Nephron progenitor cell (in vitro differentiated cells): ENCODE measurements around the gene MUC4.

ENCODE experiments used
- DNase-seq: peaks from one replicate; pipeline ENCODE4 v3.0.0; 2021
- H3K27ac Mint-ChIP-seq: 2 replicates; pipeline ENCODE4 v1.8.0; 2021; ENCODE audit warnings: mild to moderate bottlenecking, moderate library complexity, mixed read lengths
- H3K27me3 Mint-ChIP-seq: 2 replicates; pipeline ENCODE4 v1.8.0; 2021; ENCODE audit warnings: mild to moderate bottlenecking, low read depth, mixed read lengths; ENCODE audit not compliant: poor library complexity
- H3K36me3 Mint-ChIP-seq: 2 replicates; pipeline ENCODE4 v1.8.0; 2021; ENCODE audit warnings: low read depth, mixed read lengths
- H3K4me1 Mint-ChIP-seq: 2 replicates; pipeline ENCODE4 v1.8.0; 2021; ENCODE audit warnings: mixed read lengths
- H3K4me3 Mint-ChIP-seq: 2 replicates; pipeline ENCODE4 v1.8.0; 2021; ENCODE audit warnings: mild to moderate bottlenecking, moderate library complexity, mixed read lengths
- H3K9me3 Mint-ChIP-seq: 2 replicates; pipeline ENCODE4 v1.8.0; 2021; ENCODE audit warnings: mild to moderate bottlenecking, moderate library complexity, mixed read lengths
- TF ChIP-seq, protein P1 (sequence below): fragments of 200-600 bp; sonication (generic); IDR thresholded peaks from 2 replicates; pipeline ENCODE4 v1.5.0; 2021; ENCODE audit warnings: antibody characterized with exemption

MUC4 gene

DNA sequence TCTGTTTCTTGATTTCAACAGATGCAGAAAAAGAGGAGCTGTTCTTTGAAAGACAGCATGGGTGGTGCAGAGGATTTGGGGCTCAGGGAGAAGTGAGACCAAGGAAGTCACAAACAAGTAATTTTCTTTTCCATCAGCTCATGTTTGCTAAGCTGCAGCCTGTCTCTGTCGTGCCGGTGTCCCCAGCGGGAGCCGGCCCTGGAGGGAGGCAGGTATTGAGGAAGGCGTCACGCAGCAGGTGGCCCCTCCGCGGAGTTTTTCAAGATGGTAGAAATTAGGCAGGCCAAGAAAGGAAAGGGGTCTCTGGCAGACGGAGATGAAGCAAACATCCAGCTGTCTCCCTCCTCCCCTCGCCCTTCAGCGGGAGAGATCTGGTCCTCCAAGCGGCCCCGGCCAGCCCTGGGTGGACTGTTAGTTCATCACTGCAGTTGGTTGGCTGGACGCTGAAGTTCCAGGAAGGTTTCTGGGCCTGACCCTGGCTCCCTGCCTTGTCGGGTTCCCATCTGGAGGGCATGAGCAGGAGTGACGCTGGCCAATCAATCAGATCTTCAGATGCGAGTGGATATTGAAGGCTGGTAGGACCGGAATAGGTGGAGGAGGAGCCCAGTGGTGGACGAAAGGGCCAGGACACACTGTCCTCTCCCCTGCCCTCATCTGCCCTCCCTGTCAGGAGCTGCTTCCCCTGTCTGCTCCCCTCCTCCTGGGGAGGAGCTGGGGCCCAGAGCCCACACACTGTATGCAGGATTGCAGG, 27.7 kb upstream of the MUC4 start:
- peaks cover 11% of the 10 kb centered on the region for H3K27me3 Mint-ChIP-seq

DNA sequence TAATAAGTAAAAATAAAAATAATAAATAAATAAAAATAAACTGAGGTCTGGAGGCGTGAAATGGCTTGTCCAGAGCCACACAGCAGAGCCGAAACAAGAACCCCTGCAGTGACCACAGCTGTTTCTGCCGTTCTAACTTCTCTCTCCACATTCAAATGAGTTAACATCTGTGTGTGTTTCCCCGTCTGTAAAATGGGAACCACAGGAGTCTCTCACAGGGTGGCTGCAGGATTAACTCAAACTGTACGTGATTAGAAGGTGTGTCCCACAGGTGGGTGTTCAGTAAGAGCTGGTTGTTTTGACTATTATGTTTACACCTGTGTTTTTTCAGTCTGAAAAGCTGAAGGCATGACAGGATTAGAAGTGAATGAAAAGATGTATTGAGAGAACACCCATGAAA, 27.0 kb upstream of the MUC4 start:
- peaks cover 3% of the 10 kb centered on the region for H3K9me3 Mint-ChIP-seq
- H3K27ac Mint-ChIP-seq = no peak overlapping the region
- H3K27me3 Mint-ChIP-seq = peaks cover 14% of the 10 kb centered on the region
- H3K36me3 Mint-ChIP-seq = no peaks in the 10 kb centered on the region
- TF ChIP-seq, protein P1, sequence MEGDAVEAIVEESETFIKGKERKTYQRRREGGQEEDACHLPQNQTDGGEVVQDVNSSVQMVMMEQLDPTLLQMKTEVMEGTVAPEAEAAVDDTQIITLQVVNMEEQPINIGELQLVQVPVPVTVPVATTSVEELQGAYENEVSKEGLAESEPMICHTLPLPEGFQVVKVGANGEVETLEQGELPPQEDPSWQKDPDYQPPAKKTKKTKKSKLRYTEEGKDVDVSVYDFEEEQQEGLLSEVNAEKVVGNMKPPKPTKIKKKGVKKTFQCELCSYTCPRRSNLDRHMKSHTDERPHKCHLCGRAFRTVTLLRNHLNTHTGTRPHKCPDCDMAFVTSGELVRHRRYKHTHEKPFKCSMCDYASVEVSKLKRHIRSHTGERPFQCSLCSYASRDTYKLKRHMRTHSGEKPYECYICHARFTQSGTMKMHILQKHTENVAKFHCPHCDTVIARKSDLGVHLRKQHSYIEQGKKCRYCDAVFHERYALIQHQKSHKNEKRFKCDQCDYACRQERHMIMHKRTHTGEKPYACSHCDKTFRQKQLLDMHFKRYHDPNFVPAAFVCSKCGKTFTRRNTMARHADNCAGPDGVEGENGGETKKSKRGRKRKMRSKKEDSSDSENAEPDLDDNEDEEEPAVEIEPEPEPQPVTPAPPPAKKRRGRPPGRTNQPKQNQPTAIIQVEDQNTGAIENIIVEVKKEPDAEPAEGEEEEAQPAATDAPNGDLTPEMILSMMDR = no peak
- DNase-seq = no peak
- H3K4me3 Mint-ChIP-seq = no peak overlapping the region
- peaks cover 29% of the 10 kb centered on the region for H3K4me1 Mint-ChIP-seq

More for the DNA sequence above, 27.7 kb upstream of the MUC4 start:
- Mint-ChIP-seq H3K4me3 (no peak overlapping the region), H3K27ac (peak overlapping the region; percentile 33), H3K4me1 (peaks cover 29% of the 10 kb centered on the region), H3K36me3 (no peaks in the 10 kb centered on the region), H3K9me3 (peaks cover 3% of the 10 kb centered on the region)
- TF ChIP-seq, protein P1 = no peak
- no peak for DNase-seq

DNA sequence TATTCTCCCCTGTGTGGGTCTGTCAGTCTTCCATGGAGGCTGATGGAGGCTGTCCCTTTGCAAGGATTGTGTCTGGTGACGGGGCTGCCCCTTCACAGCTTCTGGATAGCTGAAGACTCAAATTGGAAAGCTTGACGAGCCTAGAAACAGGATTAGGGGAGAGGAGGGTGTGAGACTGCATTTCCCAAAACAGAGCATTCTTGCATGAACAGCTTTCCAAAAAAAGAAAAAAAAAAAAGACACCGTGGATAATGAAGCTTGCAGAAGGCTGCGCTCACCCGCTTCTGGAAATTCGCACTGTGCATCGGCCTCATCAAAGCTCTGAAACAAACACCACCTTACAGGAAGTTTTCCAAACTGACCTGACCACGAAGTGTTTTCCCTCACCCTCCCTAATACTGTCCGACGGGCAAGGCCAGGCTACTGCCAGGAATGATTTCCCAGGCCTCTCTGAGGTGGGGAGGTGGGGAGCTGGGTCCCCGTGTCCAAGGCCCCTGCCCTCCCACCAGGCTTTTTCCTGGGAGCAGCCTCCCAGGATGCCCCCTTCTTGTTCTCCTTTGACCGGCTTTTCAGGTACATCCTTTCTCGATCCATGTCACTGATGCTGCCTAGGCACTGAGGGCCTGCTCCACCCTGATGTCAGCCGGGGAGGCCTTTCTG, 24.9 kb upstream of the MUC4 start:
- DNase-seq = no peak
- Mint-ChIP-seq H3K27me3 (peaks cover 14% of the 10 kb centered on the region), H3K9me3 (peaks cover 3% of the 10 kb centered on the region), H3K36me3 (no peaks in the 10 kb centered on the region), H3K4me1 (peaks cover 29% of the 10 kb centered on the region), H3K4me3 (no peak overlapping the region), H3K27ac (peak overlapping the region; percentile 41)
- TF ChIP-seq, protein P1 = no peak

DNA sequence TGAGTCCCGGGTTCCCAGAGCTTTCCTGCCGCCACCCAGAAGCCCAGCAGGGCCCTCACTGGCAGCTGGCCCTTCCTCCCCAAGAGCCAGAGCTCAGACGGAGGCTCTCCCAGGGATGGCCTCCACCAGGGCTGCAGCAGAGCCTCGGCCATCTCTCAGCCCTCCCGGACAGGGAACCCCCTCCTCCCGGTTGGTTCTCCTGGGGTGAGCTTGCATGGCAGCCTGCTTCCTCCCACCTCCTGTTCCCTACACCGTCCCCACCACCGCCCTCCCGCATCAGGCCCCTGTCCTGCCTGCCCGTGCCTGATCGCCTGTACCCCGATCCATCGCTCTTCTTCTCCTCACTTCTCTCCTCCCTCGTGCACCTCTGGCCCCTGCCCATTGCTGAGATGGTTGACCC, 24.1 kb upstream of the MUC4 start:
- TF ChIP-seq, protein P1 = no peak
- Mint-ChIP-seq H3K9me3 (peaks cover 3% of the 10 kb centered on the region), H3K27ac (no peak overlapping the region), H3K36me3 (no peaks in the 10 kb centered on the region), H3K27me3 (peaks cover 14% of the 10 kb centered on the region), H3K4me3 (no peak overlapping the region), H3K4me1 (peaks cover 29% of the 10 kb centered on the region)
- no peak for DNase-seq

DNA sequence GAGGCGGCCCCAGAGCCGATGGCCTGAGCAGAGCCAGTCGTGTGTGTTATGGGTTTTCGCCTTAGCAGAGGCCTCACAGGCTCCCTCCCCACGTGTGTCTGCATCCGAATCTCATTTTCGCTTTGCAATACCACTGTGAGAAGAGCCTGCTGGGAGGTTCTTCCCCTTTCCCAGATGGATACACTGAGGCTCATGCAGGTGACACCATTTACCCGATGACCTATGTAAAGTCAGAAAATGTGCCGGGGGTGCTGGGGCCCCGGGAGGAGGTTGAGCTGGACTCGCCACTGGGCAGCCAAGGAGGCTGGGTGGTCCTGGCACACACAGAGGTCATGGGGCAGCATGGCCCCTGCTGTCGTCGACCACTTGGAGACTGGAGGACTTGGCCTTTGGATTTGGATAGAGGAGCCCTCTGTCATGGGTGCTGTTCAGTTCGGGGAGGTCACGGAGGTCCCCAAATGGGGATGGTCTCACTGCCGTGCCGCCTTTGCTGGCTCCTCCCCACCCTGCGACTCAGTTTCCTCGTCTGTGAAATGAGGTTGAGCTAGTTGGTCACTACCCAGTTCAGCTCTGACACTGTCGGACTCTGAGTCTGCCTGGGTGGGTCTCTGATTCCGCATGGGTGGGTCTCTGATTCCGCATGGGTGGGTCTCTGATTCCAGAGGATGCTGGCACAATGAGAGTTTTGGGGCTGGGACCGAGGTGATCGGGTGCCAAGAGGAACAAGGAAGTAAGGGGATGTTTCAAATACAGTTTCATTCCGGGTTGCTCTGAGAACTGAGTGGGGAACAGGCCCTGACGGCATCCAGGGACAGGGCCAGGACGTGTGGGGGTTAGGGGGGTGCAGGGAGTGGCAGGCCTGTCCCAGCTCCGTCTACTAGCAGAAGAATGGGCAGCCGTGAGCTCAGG, 23.2 kb upstream of the MUC4 start:
- Mint-ChIP-seq H3K36me3 (no peaks in the 10 kb centered on the region), H3K27ac (no peak overlapping the region), H3K4me3 (no peak overlapping the region), H3K9me3 (peaks cover 3% of the 10 kb centered on the region), H3K27me3 (peaks cover 16% of the 10 kb centered on the region), H3K4me1 (peaks cover 29% of the 10 kb centered on the region)
- TF ChIP-seq, protein P1 = no peak
- no peak for DNase-seq
